ENCODE data around the gene FOXJ3. TPM values are rescaled to one million over a fixed set of nuclear protein-coding genes. Genes with fewer than 3 reads are reported as not detected.

Gene FOXJ3
- total and polyA plus RNA-seq, 2 of the 13 experiments (the other 11 are each of a cell fraction or from before 2014, with no cell fraction given): 16.6 to 48.5 TPM

- Histone ChIP-seq H4K20me1 (ENCODE audit: insufficient read depth, low read length) (no peaks in the 10 kb centered on the region), H3K79me2 (ENCODE audit: insufficient read depth, low read length) (no peaks in the 10 kb centered on the region), H3K36me3 (replicated peaks in 1 of 2; ENCODE audit: control insufficient read depth in 1 of 2, insufficient read depth in 2 of 2, low read length in 2 of 2) (no peaks in the 10 kb centered on the region), H3K9ac (ENCODE audit: insufficient read depth, low read depth, low read length) (no peak overlapping the region), H3K27me3 (ENCODE audit: control insufficient read depth in 1 of 2, insufficient read depth in 2 of 2, low read length in 2 of 2) (peaks cover 5 to 28% of the 10 kb centered on the region in 2 experiments; a peak in 3 of 5 replicates), H3K27ac (ENCODE audit: extremely low read length, insufficient read depth, low read length) (no peak overlapping the region), H2AFZ (ENCODE audit: low read length) (no peak overlapping the region), H3K4me2 (ENCODE audit: low read depth, low read length) (0 out of 2 replicates have a peak overlapping the region, but pooled peaks have one; percentile 36), H3K9me3 (ENCODE audit: low read length) (no peaks in the 10 kb centered on the region), H3K4me3 (replicated peaks in 1 of 3; ENCODE audit: insufficient read depth in 1 of 3, low read depth in 2 of 3, low read length in 3 of 3) (no peak overlapping the region), H3K4me1 (ENCODE audit: insufficient read depth, low read length) (peaks cover 10% of the 10 kb centered on the region; the same call in 1 of the 2 replicates)
- in situ Hi-C loops (cut with HindIII; ENCODE audit: extremely low pct_ligation_motif_present, low pct_unique_long_range_greater_than_20kb): no loop called here
- TF ChIP-seq ZNF687 (CRISPR knock-in tag; IDR thresholded peaks at IDR 0.05) (peak; percentile 4; the same call in 1 of the 2 replicates), REXO4 (CRISPR knock-in tag; IDR thresholded peaks at IDR 0.05; ENCODE audit: borderline replicate concordance) (no peak)
- no TSS peak for BruUV-seq (replicated peaks)
- WGBS (ENCODE audit: low lambda C conversion rate): 0% methylated on average over 5 of the region's 6 CpGs
- ChIA-PET POLR2A (no interaction called here), CTCF (ENCODE audit: low intra/inter-chr PET ratio, low total read pairs) (no interaction called here)
- intact Hi-C loops (cut with micrococcal nuclease; ENCODE audit: unreplicated experiment): no loop called here
- no peak for FAIRE-seq
- no peak for DNase-seq (ENCODE audit: low spot score)
- ATAC-seq: no peak
Observed at GRCh38 chr1:42153624-42154023, 181.4 kb downstream of the FOXJ3 start.
